Measurements from ENCODE around the gene AKTIP.
"Not testable (repeated sequence)": the region's sequence is repeated elsewhere in the genome, so short reads cannot be mapped to it uniquely, and the experiment has no call there.

Gene AKTIP

DNA sequence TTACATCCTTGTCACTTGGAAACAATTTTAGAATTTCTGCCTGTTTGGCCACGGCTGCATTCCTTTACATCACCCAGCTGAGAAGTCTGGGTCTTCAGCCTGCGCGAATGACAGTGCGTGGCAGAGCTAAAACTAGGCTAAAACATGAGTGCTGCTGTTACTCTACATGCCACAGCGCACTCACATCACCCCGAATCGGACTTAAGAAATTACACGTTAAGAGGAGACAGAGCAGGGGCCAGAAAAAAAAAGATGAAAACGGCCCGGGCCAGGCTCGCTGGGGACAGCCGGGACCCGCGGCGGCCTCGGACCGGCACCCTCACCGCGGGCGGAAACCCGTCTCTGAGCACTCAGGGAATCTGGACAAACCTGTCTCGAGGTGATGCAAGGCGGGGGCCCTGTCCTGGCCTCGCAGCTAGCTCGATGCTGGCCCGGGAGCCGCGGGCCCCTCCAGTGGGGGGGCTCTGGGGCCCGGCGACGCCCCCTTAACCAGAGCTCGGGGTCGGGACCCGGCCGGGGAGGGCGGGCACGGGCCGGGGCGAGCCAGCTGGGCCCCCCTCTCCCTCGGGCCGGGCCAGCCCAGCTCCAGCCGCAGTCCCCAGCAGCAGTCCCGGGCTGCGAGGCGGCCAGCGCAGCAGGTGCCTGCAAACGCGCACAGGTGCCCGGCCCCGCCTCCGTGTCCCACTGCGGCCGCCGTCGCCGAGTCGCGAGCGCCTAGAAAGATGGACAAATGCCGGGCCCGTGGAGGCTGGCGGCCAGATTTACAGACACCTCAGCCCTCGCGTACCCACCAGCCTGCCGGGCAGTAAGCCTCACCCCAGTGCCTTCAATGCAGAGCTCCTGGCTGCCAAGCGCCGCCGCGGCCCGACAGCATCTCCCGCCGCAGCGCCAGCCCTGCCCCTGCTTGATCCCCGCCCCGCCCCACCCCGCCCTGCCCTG lies at the start of gene AKTIP:
AKTIP (minus strand) TSS at position 879 of the 939 bp plus-strand sequence. CDS start 2,950 bp downstream, outside the sequence.
- DNase-seq (ENCODE audit: low spot score) = peak; percentile 68

DNA sequence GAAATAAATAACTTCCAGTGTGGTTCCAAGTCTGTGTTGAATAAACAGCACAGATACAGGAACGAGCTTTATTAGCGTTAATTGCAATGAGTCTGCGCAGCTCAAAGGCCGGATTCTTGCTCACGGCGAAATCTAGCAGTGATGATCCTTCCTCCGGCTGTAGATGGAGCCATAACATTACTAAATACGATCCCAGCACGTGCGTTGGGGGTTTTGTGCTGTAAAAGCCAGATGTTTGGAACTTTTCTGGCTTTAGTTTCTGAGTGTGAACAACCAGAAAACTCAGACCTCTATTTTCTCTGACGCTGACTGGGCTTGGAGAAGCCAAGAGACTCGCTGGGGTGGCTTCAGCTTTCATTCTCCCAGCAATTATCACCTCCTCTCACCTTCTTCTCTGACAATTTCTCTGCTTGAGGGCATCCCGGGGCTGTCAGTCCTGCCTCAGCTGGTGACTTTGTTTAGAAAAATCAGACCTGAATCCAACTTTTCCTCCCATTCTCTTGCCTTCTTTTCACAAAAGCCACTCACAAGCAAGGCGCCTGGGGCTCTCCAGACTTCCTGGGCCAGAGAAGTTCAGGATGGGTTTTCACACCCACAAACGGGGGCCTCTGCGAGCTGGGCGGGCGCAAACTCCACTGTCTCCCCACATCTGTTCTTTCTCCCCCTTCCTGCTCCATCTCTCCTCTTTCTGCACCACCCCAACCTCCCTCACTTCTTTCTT lies 47.1 kb upstream of the AKTIP start:
- DNase-seq (ENCODE audit: low spot score) = peak; percentile 69

DNA sequence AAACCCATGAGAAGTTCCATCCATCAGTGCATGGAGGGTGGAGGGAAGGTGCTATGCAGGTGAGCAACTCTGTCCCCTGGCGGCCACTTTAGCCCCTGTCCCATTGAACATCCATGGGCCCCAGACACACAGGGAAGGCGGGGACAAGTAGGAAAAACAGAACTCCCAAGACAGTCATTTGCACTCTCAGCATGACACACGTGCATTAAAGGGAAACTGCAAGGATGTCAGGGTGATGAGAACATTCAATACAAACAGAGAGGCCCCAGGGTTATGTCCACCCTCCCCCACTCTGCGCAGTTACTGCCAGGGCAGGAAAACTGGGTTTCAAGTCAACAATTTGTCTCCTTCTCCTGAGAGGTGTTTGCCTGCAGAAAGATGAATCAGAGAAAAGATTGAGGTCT lies 44.0 kb upstream of the AKTIP start:
- no peak for DNase-seq (ENCODE audit: low spot score)

DNA sequence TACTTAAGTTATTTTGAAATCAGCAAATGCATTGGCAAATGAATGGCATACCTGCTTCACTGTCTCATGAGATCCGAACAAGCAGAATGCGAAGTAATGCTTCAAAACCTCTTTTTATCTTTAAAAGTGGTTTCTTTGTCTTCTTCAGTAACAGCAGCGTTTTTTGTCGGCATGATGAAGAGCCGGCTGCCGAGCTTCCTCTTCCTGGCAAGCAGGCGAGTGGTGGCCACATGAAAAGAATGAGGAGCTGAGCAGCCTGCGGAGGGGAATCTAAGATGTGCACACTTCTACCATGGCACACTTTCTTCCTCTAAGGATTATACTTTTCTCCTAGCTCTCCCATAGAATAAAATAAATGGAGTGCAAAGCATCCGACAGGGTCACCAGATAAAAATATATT lies 42.4 kb upstream of the AKTIP start:
- DNase-seq (ENCODE audit: low spot score) = no peak

DNA sequence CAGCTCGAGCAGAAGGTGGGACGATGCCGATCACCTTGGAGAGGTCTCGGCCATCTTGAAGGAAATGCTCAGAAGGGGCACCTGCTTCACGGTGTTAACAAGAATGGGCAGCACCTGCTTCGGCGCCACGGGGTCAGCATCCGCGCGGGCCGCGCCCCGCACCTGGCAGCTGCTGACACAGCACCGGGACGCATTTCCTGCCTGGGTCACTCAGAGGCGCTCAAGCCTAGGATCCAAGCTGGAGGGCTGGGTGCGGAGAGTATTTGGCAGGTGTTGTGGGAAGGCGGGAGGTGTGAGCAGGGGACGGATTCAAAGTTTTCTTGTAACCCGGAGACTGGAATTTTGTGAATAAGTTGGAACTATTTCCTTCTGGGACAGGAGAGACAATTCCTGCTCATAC lies 39.3 kb upstream of the AKTIP start:
- DNase-seq (ENCODE audit: low spot score) = no peak

DNA sequence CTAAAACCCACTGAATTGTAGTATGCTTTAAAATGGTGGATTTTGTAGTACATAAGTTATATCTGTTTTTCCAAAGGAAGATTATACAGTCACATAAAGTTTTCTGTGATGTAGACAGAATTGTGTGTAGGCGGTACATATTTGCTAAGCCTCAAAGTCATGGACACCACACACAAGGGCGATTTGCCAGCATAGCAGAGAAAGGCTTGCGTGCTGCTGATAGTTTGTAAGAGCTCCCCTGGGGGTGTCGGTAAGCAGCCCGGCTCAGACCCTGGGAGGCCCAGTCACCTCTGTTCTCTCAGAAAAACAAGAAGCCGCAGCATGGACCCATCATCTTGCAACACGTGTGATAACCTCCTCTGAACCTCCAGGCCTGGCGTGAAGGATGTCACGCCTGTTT lies 38.3 kb upstream of the AKTIP start:
- no peak for DNase-seq (ENCODE audit: low spot score)

DNA sequence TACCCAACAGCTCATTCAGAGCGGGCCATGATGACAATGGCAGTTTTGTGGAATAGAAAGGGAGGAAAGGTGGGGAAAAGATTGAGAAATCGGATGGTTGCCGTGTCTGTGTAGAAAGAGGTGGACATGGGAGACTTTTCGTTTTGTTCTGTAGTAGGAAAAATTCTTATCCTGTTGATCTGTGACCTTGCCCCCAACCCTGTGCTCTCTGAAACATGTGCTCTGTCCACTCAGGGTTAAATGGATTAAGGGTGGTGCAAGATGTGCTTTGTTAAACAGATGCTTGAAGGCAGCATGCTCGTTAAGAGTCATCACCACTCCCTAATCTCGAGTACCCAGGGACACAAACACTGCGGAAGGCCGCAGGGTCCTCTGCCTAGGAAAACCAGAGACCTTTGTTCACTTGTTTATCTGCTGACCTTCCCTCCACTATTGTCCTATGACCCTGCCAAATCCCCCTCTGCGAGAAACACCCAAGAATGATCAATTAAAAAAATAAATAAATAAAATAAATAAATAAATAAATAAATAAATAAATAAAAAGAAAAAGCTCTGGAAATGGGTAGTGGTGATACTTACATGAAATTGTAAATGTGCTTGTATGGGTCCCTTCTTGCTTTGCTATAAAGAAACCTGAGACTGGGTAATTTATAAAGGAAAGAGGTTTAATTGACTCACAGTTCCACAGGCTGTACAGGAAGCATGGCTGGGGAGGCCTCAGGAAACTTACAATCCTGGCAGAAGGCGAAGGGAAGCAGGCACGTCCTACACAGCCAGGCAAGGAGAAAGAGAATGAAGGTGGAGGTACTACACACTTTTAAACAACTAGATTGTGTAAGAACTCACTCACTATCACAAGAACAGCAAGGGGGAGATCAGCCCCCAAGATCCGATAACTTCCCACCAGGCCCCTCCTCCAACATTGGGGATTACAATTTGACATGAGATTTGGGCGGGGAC lies 37.0 kb upstream of the AKTIP start:
- not testable (repeated sequence) for DNase-seq (ENCODE audit: low spot score)

DNA sequence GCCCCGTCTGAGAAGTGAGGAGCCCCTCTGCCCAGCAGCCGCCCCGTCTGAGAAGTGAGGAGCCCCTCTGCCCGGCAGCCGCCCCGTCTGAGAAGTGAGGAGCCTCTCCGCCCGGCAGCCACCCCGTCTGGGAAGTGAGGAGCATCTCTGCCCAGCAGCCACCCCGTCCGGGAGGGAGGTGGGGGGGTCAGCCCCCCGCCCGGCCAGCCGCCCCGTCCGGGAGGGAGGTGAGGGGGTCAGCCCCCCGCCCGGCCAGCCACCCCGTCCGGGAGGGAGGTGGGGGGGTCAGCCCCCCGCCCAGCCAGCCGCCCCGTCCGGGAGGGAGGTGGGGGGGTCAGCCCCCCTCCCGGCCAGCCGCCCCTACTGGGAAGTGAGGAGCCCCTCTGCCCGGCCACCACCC lies 36.3 kb upstream of the AKTIP start:
- DNase-seq (ENCODE audit: low spot score) = not testable (repeated sequence)

DNA sequence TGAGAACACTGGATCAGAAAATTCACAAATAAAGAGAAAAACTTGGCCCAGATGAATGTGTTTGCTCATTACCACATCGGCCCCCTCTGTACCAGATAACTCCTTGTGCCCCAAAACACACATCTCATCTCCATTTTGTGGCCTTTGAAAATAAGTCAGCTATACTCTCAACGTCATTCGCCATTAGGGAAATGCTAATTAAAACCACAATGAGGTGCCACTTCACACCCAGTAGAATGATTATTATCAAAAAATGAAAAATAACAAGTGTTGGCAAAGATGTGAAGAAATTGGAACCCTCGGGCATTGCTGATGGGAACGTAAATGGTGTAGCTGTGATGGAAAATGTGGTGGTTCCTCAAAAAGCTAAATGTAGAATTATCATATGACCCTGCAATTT lies 34.6 kb upstream of the AKTIP start:
- no peak for DNase-seq (ENCODE audit: low spot score)

DNA sequence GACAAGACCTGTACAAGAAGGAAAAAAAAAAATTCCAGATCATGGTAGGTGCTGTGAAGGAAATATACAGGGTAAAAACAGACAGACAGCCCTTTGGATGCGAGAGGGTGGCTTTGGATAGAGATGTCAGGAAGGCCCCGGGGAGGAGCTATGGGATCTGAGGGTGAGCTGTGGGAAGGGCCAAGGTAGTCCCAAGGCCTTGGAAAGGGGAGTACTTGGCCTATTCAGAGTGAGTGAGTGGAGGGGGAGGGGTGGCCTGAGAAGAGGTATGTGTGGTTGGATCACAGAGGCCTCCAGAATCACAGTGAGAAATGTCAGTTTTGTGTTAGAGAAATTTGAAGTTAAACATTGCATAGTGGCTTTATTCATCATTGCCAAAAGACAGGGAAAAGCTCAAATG lies 31.2 kb upstream of the AKTIP start:
- DNase-seq (ENCODE audit: low spot score) = no peak

DNA sequence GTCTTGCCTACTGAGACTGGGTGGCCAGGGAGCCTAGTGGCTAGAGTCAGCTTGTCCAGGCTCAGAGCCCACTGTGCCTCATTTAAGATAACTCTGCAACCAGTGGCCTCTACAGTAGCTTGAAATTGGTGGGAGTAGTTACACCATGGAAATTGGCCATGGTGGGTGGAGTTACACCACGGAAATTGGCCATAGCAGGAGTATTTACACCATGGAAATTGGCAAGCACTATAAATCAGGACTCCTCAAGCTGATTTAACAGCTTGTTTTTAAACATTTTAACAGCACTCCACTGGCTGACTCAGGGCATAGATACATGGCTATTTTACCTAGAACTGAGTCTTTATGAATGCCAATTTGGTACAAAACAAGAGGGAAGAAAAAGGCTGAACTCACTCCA lies 27.7 kb upstream of the AKTIP start:
- DNase-seq (ENCODE audit: low spot score) = no peak

DNA sequence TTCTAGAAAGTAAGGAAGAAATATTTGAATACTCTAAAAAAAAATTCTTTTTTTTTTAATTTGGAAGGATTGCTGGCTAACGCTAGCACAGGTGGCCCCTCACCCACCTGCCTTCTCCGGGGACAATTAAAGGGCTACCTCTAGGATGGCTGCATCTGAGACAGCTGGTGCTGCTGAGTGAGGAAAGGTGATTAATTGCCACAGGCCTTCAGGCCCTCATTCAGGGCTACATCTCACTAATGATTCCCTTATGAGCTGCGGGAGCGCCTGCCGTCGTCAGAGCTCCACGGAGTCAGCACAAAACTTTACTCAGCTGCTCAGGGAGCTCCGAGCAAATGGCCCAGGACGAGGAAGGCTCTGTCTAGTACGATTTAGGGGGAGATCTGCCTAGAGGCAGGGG lies 27.0 kb upstream of the AKTIP start:
- no peak for DNase-seq (ENCODE audit: low spot score)

DNA sequence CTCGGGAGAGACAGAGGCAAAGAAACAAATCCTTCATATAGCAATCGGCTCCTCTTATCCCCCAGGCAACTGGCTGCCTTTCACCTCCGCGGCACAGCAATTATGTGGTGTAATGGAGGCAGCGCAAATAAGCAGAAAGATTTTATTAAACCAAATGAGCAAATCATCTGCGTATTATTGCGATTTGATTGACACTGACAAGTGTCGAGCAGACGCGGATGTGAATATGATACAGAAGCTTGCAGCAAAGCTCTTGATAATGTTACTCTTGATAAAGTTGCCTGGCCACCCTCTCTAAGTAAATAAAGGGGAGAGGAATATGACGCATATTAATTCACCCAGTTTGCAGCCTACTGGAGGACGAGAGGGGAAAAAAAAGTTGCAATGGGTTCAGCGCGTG lies 26.5 kb upstream of the AKTIP start:
- no peak for DNase-seq (ENCODE audit: low spot score)

DNA sequence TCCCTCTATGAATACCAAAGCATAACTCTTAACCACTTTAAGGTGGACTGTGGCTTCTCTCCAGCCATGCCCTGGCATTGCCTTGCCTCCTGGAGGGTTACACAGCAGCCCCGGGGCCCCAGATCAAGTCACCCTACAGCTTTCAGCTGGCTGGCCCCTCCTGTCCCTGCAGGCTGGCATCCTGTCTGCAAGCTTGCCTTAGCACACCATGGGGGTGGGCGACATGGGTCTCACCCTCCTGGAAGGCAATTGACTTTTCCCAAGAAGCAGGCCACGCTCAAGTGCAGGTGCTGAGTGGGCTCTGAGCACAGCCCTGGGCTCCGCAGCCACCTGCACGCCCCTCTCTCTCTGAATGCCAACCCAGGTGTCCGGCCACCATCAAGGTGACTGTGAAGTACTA lies 25.8 kb upstream of the AKTIP start:
- no peak for DNase-seq (ENCODE audit: low spot score)

DNA sequence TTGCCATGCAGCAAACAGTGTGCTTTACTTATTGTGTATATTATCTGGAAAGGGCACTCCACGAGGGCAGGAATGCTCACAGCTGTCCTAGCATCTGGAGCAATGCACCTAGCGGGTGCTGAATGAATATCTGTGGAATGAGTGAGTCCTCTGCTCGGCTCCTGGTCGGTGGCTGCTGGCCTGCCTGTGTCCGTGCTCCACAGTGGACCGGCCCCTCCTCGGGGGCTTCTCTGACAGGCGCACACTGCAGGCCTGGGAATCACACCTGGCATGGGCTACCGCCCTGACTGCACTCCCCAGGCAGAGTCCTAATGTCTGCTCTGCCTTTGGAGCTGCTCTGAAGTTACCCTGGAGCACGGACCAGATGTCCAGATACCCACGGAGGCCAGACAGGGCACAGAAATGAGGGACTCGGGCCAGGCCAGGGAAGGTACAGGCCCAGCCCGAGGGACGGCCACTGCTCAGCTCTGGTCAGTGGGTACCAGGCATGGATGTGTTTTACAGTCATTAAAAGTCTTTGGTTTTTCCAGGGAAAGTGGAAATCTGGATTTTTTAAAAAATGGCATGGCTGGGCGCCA lies 21.1 kb upstream of the AKTIP start:
- no peak for DNase-seq (ENCODE audit: low spot score)

DNA sequence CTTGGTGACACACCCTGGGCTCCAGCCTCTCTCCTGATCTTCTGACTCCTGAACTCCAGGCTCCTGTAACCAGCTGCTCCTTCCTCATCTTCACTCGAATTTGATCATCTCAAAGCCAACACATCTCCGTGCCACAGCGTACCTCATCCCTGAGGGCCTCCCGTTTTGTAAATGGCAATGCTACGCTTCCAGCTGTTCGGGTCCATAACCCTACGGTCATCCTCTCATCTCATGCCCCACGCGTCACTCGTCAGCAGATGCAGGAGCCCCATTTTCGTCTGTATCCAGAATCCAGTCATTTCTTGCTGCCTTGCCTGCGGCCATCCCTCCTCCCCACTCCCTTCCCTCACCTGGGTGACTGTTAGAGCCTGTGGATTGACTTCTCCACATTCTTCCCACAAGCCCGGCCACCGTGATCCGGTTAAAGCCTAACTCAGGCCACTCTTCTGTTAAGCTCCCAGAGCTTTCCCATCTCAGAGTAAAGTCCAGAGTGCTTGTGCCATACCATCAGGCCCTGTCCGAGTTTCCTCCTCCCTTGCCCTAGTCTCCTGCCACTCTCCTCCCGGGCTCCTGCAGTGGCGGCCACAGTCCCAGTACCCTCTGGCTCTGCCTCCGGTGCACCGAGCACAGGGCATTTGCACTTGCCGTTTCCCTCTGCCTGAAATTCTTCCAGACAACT lies 20.3 kb upstream of the AKTIP start:
- DNase-seq (ENCODE audit: low spot score) = no peak

DNA sequence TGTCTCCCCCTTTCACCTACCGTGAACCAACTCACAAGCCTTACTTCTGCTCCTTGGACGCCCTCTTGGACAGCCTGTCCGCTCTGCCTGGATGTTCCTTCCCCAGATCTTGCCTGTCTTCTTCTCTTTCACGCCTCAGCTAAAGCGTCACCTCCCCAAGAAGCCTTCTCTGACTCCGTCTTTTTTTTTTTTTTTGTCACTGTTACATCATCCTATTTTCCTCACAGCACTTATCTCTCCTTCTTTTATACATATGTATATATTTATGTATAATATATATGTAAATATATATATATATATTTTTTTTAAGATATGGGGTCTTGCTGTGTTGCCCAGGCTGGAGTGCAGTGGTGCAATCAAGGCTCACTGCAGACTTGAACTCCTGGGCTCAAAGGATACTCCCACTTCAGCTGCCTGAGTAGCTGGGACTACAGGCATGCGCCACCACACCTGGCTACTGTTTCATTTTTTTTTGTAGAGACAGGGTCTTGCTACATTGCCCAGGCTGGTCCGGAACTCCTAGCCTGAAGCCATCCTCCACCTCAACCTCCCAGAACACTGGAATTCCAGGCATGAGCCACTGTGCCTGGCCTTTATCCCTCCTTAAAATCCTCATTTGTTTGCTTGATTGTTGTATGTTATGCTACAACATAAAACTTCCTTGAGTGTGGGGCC lies 16.5 kb upstream of the AKTIP start:
- DNase-seq (ENCODE audit: low spot score) = no peak

DNA sequence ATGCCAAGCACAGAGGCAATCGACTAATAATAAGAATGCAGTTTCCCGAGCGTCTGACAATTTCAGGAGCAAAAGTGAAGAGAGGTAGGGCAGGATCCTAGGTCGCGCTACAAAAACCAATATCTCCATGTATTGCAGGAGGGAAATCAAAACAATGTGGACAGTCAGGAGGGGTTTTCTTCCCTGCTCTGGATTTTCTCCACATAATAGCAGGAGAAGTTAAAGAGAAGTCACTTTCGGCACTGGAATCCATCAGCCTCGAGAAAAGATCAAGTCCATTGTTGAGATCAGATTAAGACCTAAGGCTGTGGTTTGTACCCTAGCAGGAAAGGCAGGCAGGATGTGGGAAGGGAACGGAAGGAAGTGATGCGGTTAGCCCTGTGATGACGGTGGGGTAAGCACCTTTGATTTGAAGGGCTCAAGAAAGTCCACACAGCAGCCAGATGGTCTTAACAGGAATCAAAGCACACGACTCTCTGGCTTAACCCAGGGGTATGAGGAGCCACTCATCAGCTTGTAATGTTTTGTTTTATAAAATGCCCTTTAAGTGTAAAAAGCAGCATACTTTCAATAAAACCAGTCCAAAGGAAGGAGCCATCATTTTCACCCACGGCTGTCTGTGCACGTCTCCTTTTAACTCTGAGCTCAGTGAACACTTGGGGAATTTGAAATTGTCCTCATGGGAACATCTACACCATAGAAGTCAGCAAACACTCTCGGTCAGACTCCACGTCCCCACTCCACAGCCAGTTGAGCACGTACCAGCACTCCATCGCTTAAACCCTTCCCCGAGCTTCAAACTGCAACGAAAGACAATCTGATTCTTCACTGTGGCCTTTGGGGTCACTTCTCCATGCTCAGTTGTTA lies 15.8 kb upstream of the AKTIP start:
- no peak for DNase-seq (ENCODE audit: low spot score)

DNA sequence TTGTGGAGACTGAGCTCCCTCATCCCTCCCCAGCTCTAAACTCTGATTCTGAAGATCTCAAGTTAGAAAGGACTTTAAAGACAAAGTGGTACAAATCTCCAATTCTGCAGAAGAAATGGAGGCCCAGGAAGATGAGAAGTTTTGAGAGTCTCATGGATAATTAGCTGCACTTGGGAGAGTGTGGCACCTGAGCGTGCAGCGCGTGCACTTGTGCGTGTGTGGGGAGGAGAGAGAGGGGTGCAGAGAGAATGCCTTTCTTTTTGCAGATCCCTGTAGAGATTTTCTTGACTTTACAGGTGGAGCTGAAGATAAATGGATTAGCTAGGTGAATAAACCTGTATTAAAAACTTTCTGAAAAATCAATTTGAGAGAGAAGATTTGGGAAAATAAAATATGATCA lies 14.8 kb upstream of the AKTIP start:
- no peak for DNase-seq (ENCODE audit: low spot score)

DNA sequence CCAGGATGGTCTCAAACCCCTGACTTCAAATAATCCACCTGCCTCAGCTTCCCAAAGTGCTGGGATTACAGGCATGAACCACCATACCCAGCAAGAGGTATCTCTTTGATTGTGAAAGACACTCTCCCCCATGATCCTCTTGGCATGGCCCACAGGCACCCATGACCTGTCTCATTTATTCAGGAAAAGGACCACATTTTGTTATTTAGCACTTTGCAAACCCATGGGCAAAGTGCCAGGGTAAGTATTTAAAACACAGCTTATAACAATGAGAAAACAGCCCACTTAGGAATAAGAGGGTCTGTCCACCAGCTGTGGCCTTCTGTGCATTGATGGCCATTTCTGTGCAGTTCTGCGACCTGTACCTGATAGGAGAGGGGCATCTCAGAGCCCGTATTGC lies 12.8 kb upstream of the AKTIP start:
- DNase-seq (ENCODE audit: low spot score) = no peak
